Heart right ventricle (tissue), 16 donors: Measurements from ENCODE around the gene HES7. TPM values are rescaled to one million over a fixed set of nuclear protein-coding genes. Genes with fewer than 3 reads are reported as not detected.

Experiments used
- ATAC-seq, 8 donors: fragments of 200-7000 bp; cut with Tn5 transposase; one replicate each; pipeline ENCODE4 v1.9.1; 2020; ENCODE audit warnings: mild to moderate bottlenecking in 8 of 8, moderate library complexity in 8 of 8, moderate number of reproducible peaks in 1 of 8
- DNase-seq, 2 donors: peaks; one replicate each; pipeline ENCODE4 v3.0.0-alpha.2; 2020
- H3K27ac ChIP-seq, 10 donors: fragments of 200-600 bp; sonication (generic) in 2 of 10; one replicate each; pipeline versions ENCODE4 v1.5.0 to v1.8.0; 2020 to 2022; ENCODE audit warnings: mild to moderate bottlenecking in 3 of 10
- H3K27me3 ChIP-seq, 7 donors: fragments of 200-600 bp; one replicate each; pipeline ENCODE4 v1.8.0; 2021 to 2022; ENCODE audit warnings: mild to moderate bottlenecking in 2 of 7
- H3K36me3 ChIP-seq, 9 donors: fragments of 200-600 bp; sonication (generic) in 1 of 9; one replicate each; pipeline versions ENCODE4 v1.5.0 to v1.8.0; 2020 to 2022; ENCODE audit warnings: mild to moderate bottlenecking in 2 of 9
- H3K4me1 ChIP-seq, 9 donors: fragments of 200-600 bp; sonication (generic) in 1 of 9; one replicate each; pipeline versions ENCODE4 v1.5.0 to v1.8.0; 2020 to 2022; ENCODE audit warnings: mild to moderate bottlenecking in 4 of 9
- H3K4me3 ChIP-seq, 10 donors: fragments of 200-600 bp; sonication (generic) in 2 of 10; one replicate each; pipeline versions ENCODE4 v1.5.0 to v1.8.0; 2020 to 2022; ENCODE audit warnings: mild to moderate bottlenecking in 7 of 10, moderate library complexity in 2 of 10
- H3K9me3 ChIP-seq, 11 donors: fragments of 200-600 bp in 10 of 11; sonication (generic) in 2 of 11; one replicate each; pipeline versions ENCODE4 v1.5.0 to v1.8.0; 2013 to 2022; ENCODE audit warnings: mild to moderate bottlenecking in 2 of 11, control low read depth in 1 of 11, moderate library complexity in 1 of 11
- CTCF ChIP-seq, 9 donors: fragments of 200-600 bp; sonication (generic) in 2 of 9; IDR thresholded peaks; one replicate each; pipeline versions ENCODE4 v1.5.0 to v1.8.0; 2021 to 2022; ENCODE audit warnings: antibody characterized with exemption in 9 of 9, mild to moderate bottlenecking in 5 of 9, moderate library complexity in 1 of 9
- WGBS, 2 donors: extraction: QIAGEN DNeasy Blood & Tissue Kit; methylation state at CpG; one replicate each; pipeline ENCODE4 v1.1.7; 2013; ENCODE audit warnings: inconsistent platforms in 1 of 2; 5-methylcytosine and 5-hydroxymethylcytosine counted together
- intact Hi-C, 10 donors: fragments of 100-400 bp; cut with DNase I; formaldehyde crosslinking; loops; one replicate each; pipeline versions ENCODE4 v1.11.1 to v1.14.2; 2022
- polyA plus RNA-seq, 2 donors: library from polyadenylated mRNA; stranded (reverse); fragments of 200-250 nt; gene quantifications; one replicate each; pipeline ENCODE4 v1.2.3, GENCODE V29; 2013
- total RNA-seq, 10 donors: library from RNA; stranded (reverse); fragmentation: NEBNext Ultra II Directional in 3 of 10; extraction: Animal tissue kit (Norgen Biotek cat#: 25700) in 3 of 10; gene quantifications; one replicate each; pipeline versions ENCODE4 v1.2.1 to v1.2.4, GENCODE V29; 2021 to 2023
- donor health status: Arrhythmogenic right ventricular cardiomyopathy.
- donor health status: ischemic (EF 13 %, LVEDD 7.1; RV severe dilation, severe dysfunction).
- donor health status: healthy with polysubstance abuse.
- donor health status: DM: no; HTN: yes; CAD: no.
- donor health status: DM: no; HTN: no; CAD: no.
- donor health status: ischemic (EF 25% LVEDD 6.9; RV normal size, moderate dysfunction).
- donor health status: ischemic (EF 25% LVEDD 5.7; RV mildly dilated, moderate dysfunction).
- donor health status: healthy.
- donor health status: DM: yes; HTN: yes; CAD: no.
- donor health status: Ischemic cardiomyopathy.
- donor health status: ischemic (EF 35%, LVEDD 5.7; RV mildly dilated, moderate dysfunction).
- donor health status: nonischemic (EF 11% LVEDD 7.7; RV severe dilation, severe dysfunction).
- donor health status: DM: yes; HTN: yes; CAD: no.
- donor health status: PGD.
- donor health status: ischemic (EF 29% LVEDD 5.4; RV normal size, mild dysfunction).
- donor health status: nonischemic (EF 23%, LVEDD 6.1; RV moderate dilation, normal function).

The HES7 gene
- total and polyA plus RNA-seq, 12 donors: 0.17 to 1.5 (median 0.42) TPM; not detected in 5

DNA sequence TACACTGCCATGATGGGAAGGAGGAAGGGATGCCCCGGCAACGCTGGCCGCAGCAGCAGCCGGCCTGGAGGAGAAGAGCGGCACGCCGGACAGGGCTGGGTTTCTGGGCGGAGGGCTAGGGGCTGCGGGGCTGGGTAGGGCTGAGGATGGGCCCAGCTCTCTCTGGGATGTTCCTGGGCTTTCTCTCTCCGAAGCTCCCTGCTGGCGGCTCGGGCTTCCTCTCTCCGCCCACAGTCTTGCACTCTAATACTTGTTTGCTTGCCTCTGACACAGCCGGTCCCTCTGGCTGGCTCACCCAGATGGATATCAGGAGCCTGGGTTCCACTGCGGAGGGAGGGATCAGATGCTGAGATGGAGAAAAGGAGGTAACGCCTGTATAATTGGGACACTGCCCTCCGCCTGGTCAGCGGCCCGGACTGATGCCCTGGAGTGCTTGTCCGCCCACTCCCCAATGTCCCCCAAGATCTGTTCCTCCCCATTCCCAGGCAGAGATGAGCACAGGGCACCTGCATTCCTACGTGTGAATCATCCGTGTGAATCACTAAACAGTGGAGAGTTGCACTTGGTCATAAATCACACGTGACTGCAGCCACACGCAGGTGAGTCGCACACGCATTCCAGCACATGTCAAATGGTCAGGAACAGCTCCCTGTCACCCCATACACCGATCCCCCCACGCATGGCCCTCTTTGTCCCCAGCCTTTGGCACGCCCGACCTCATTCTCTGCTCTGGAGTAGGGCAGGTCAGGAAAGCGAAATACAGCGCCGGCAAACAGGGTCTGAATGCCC is 5.7 kb downstream of the HES7 start, which contains the start of gene ALOXE3:
Gene ALOXE3, minus strand, starts transcription at position 535 of the 789 bp plus-strand sequence. Its CDS starts 524 bp downstream, at position 11.
- Histone ChIP-seq H3K27ac (peak within 1 kb of the TSS; percentile 33 to 85 (median 71)), H3K9me3 (no peaks in the 10 kb centered on the region), H3K36me3 (no peaks in the 10 kb centered on the region), H3K4me1 (peaks cover 18 to 61% (median 47%) of the 10 kb centered on the region in 9 donors), H3K27me3 (peaks cover 0 to 78% (median 42%) of the 10 kb centered on the region in 7 donors), H3K4me3 (peak within 1 kb of the TSS; percentile 36 to 91 (median 64))
- WGBS, 2 donors: 0 to 1% methylated on average over 32 to 33 of the region's 33 CpGs
- intact Hi-C loops: loop anchor here in 4 of 10 donors (2.0 to 5.0 kb wide), 7 partner anchors 23 to 179 kb away; partner anchors contain the start of gene SLC25A35 (in 1 of the 4)
- ATAC-seq (peak in 2 of 8 donors; percentile 0 to 1), DNase-seq (peak in 1 of 2 donors; percentile 28)
- no peak for TF ChIP-seq CTCF (IDR thresholded peaks at IDR 0.05)

- Histone ChIP-seq H3K36me3 (no peaks in the 10 kb centered on the region), H3K4me1 (peaks cover 14 to 54% (median 40%) of the 10 kb centered on the region in 9 donors), H3K9me3 (no peaks in the 10 kb centered on the region), H3K4me3 (peak overlapping the region in 9 of 10 donors; percentile 36 to 91 (median 65)), H3K27me3 (peaks cover 0 to 78% (median 48%) of the 10 kb centered on the region in 7 donors), H3K27ac (no peak overlapping the region)
- DNase-seq (peak in 1 of 2 donors; percentile 14), ATAC-seq (no peak)
- no peak for TF ChIP-seq CTCF (IDR thresholded peaks at IDR 0.05)
- 8 to 10% methylated on average over 18 of the region's 18 CpGs for WGBS, 2 donors
- intact Hi-C loops: loop anchor here in 3 of 10 donors (5.0 kb wide), 3 partner anchors 40 to 180 kb away; partner anchors contain the start of gene SLC25A35 (in 1 of the 3)
These were observed 6.4 kb downstream of the HES7 start for GRCh38 chr17:8117367-8117979.

- ATAC-seq: no peak
- H3K27me3 ChIP-seq: peaks cover 0 to 78% (median 55%) of the 10 kb centered on the region in 7 donors
- 41 to 54% methylated on average over 18 of the region's 18 CpGs for WGBS, 2 donors
- H3K4me1 ChIP-seq: peaks cover 14 to 47% (median 33%) of the 10 kb centered on the region in 9 donors
- no peak overlapping the region for H3K4me3 ChIP-seq
- H3K9me3 ChIP-seq: no peaks in the 10 kb centered on the region
- intact Hi-C loops: loop anchor here in 3 of 10 donors (5.0 kb wide), 3 partner anchors 39 to 181 kb away; partner anchors contain the start of gene SLC25A35 (in 1 of the 3)
- no peak for TF ChIP-seq CTCF (IDR thresholded peaks at IDR 0.05)
- no peak for DNase-seq
- no peaks in the 10 kb centered on the region for H3K36me3 ChIP-seq
- no peak overlapping the region for H3K27ac ChIP-seq
These were observed 7.1 kb downstream of the HES7 start for GRCh38 chr17:8116776-8117175.

GRCh38 chr17:8110907-8111306 is 13.0 kb downstream of the HES7 start:
- no peaks in the 10 kb centered on the region for H3K9me3 ChIP-seq
- whole genome bisulfite sequencing, 2 donors: 94 to 95% methylated on average over 6 of the region's 6 CpGs
- TF ChIP-seq CTCF (IDR thresholded peaks at IDR 0.05): no peak
- H3K27me3 ChIP-seq: peaks cover 10 to 78% (median 69%) of the 10 kb centered on the region in 7 donors
- peaks cover 0 to 14% (median 7%) of the 10 kb centered on the region in 9 donors for H3K4me1 ChIP-seq
- no peak overlapping the region for H3K4me3 ChIP-seq
- no peaks in the 10 kb centered on the region for H3K36me3 ChIP-seq
- DNase-seq (no peak), ATAC-seq (no peak)
- no peak overlapping the region for H3K27ac ChIP-seq
- intact Hi-C loops: loop anchor here in 1 of 10 donors (5.0 kb wide), 1 partner anchor 49 kb away; no protein-coding TSS in a partner anchor
